ENCODE results near the gene DARS1. TPM values are rescaled to one million over a fixed set of nuclear protein-coding genes. Genes with fewer than 3 reads are reported as not detected.

DARS1 gene
- total RNA-seq, 4 donors from 2014 or later = 71.4 to 112 (median 81.2) TPM

GRCh38 chr2:135876066-135876711, 109.2 kb downstream of the DARS1 start, which contains the start of gene MCM6:
Gene MCM6, minus strand, starts transcription at chr2:135876443. Its CDS starts 78 bp downstream, at chr2:135876365.
- no peak for TF ChIP-seq CTCF (IDR thresholded peaks at IDR 0.05; ENCODE audit: low read depth)

- no peak for TF ChIP-seq CTCF (IDR thresholded peaks at IDR 0.05; ENCODE audit: low read depth)
Measured at GRCh38 chr2:135875491-135876065, 109.8 kb downstream of the DARS1 start.

- no peak for TF ChIP-seq CTCF (IDR thresholded peaks at IDR 0.05; ENCODE audit: low read depth)
Measured at GRCh38 chr2:135874777-135875365, 110.6 kb downstream of the DARS1 start.

- no peak for TF ChIP-seq CTCF (IDR thresholded peaks at IDR 0.05; ENCODE audit: low read depth)
Measured at GRCh38 chr2:135870571-135870970, 114.9 kb downstream of the DARS1 start.

- no peak for TF ChIP-seq CTCF (IDR thresholded peaks at IDR 0.05; ENCODE audit: low read depth)
Measured at GRCh38 chr2:135863233-135863632, 122.2 kb downstream of the DARS1 start.

GRCh38 chr2:135862718-135863117, 122.7 kb downstream of the DARS1 start:
- no peak for TF ChIP-seq CTCF (IDR thresholded peaks at IDR 0.05; ENCODE audit: low read depth)

Other genes starting within 250 kb of the DARS1 start
- gene UBXN4, start 243.8 kb downstream of the DARS1 start, total RNA-seq = 100 to 1,000 TPM in 1 of 4 donors, 10 to 100 TPM in 3; 58.2 to 101 (median 67.8) TPM
- not detected for gene LCT, start 148.4 kb downstream of the DARS1 start, total RNA-seq
- gene MCM6, start 109.2 kb downstream of the DARS1 start, total RNA-seq = 10 to 100 TPM; 11.2 to 22.0 (median 13.8) TPM
- 100 to 1,000 TPM in 1 of 4 donors, 10 to 100 TPM in 2, 1 to 10 TPM in 1; 4.1 to 114 (median 35.7) TPM for gene CXCR4, start 132.5 kb upstream of the DARS1 start, total RNA-seq